RWPE1 (cell line): ENCODE data around the gene CELA1.

Source experiments
- CTCF ChIA-PET: fragments of 350-600 bp; sonication (Branson Sonifier 250); formaldehyde crosslinking; extraction: SDS; loops from one replicate; lab custom pipeline; 2021; lab: Yijun Ruan, JAX
- POLR2A ChIA-PET: fragments of 400-600 bp; formaldehyde crosslinking; extraction: SDS; loops from one replicate; lab custom pipeline; 2020; ENCODE audit warnings: antibody characterized with exemption; ENCODE audit not compliant: low non-redundant PET; lab: Yijun Ruan, JAX
- DNase-seq: peaks from one replicate; pipeline ENCODE4 v3.0.0; 2012; ENCODE audit warnings: low spot score
- H3K27ac ChIP-seq: fragments of 450-650 bp; 2 replicates; pipeline ENCODE4 v1.5.1; 2017
- TF ChIP-seq, protein P1 (sequence below): fragments of 450-650 bp; conservative IDR thresholded peaks from 2 replicates; pipeline ENCODE4 v1.5.1; 2017; ENCODE audit warnings: low read depth, mild to moderate bottlenecking

The CELA1 gene

DNA sequence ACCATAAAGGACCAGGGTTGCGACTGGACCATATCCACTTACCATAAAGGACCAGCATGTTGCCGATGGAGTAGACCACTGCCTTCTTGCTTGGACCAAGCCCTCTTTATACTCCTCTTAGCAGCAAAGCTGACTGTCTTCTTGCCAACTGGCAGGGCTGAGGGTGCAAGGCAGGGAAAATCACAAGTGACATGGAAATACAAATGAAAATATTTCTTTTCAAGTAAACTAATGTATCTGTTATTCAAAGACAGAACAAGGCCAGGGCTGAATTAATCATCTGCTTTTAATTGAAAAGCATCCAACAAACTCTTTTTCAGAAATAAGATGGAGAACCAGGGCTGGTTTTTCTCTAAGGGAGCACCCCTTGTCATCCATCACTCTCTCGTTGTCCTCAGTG is at the start of gene CELA1:
TSS of gene CELA1 (minus strand) at position 99 of the 400 bp plus-strand sequence. CDS start at position 58, 41 bp downstream.
- no peak for DNase-seq
- ChIA-PET POLR2A (no interaction called here), CTCF (no interaction called here)
- no peak within 1 kb of the TSS for H3K27ac ChIP-seq
- TF ChIP-seq, protein P1, sequence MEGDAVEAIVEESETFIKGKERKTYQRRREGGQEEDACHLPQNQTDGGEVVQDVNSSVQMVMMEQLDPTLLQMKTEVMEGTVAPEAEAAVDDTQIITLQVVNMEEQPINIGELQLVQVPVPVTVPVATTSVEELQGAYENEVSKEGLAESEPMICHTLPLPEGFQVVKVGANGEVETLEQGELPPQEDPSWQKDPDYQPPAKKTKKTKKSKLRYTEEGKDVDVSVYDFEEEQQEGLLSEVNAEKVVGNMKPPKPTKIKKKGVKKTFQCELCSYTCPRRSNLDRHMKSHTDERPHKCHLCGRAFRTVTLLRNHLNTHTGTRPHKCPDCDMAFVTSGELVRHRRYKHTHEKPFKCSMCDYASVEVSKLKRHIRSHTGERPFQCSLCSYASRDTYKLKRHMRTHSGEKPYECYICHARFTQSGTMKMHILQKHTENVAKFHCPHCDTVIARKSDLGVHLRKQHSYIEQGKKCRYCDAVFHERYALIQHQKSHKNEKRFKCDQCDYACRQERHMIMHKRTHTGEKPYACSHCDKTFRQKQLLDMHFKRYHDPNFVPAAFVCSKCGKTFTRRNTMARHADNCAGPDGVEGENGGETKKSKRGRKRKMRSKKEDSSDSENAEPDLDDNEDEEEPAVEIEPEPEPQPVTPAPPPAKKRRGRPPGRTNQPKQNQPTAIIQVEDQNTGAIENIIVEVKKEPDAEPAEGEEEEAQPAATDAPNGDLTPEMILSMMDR = no peak

DNA sequence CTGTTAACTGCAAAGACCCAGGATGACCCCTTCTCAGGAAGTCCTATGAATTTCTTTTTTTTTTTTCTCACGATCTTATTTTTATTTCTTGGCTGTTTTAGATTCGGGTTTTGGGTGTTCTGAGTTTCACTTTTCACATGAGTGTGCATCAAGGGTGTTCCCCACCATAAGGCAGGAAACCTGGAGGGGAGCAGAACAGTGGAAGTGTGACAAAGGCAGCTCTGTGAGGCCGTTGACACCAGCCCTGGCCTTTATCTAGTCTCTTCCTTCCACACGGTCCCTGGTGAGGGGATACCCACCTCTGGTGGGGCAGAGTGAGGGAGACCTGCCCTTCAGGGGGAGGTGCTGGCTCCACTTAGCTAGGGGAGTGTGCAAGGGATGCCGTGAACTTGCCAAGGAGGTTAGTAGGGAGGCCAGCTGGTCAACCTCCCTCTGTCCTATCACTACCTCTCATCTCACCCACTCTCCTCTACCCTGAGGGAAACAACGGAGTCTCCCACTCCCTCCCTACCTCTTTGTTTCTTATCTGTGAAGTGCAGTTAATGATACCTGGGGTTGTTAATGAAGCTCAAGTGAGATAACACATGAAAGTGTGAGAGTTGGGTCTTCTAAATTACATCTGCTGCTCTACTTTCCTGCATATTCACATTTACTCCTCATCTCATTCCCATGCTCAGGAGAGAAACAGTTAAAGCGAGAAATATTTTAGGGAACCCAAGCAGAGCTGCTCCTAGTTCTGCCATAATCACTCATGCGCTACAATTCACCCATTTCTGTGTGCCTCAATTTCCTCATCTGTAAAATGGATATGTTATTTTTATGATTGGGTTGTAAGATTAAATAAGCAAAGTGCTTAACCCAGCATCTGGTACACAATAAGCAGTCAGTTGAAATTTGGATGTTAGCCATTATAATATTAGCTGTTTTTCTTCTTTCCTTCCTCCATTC is 49.1 kb upstream of the CELA1 start:
- TF ChIP-seq, protein P1 = no peak
- H3K27ac ChIP-seq = no peak overlapping the region
- POLR2A ChIA-PET = no interaction called here
- DNase-seq = no peak
- CTCF ChIA-PET = interaction anchor here (1.0 kb wide), 1 partner anchor 11 kb away, joined by 3 read pairs; no protein-coding TSS in a partner anchor

DNA sequence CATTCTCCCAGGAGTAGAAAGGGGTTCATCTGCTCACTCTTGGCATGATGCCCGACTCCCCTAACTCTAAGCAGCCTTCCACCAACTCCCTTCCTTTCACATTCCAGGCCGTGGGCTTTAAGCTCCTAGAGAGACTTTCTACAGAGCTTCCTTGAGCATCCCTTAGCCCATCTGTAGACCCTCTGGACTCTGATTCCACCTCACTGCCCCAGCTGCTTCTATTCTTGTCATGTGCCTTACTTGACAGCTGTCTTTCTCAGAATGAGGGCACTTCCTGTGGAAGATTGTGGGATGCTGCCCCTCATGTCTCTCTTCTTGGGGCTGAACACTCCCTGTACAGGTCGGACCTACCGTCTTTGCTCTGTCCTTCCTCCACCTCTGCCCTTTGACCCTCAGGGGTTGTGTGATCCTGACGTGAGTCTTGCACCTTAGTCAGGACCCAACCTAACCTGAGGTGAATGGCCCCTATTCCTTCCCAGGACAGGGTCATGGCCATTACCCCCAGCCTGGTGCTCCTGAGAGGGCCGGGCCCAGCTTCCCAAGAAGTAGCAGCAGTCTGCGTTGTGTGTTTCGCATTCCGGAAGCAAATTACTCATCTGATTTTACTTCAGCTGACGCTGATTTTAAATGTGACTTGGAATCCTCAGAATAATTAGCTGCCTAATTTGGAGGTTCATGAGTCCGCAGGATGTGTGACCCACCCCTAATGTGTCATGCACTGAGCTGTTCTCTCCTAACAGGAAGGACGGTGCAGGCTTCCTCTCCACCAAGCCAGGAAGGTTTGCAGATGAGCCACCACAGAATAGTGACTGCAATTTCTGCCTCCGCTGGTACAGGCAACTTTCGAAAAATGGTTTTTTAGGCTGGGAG is 47.4 kb upstream of the CELA1 start:
- CTCF ChIA-PET = interaction anchor here (0.5 to 1.0 kb wide), 4 partner anchors 12 to 559 kb away, joined by 3 read pairs; partner anchors contain the start of gene DAZAP2

DNA sequence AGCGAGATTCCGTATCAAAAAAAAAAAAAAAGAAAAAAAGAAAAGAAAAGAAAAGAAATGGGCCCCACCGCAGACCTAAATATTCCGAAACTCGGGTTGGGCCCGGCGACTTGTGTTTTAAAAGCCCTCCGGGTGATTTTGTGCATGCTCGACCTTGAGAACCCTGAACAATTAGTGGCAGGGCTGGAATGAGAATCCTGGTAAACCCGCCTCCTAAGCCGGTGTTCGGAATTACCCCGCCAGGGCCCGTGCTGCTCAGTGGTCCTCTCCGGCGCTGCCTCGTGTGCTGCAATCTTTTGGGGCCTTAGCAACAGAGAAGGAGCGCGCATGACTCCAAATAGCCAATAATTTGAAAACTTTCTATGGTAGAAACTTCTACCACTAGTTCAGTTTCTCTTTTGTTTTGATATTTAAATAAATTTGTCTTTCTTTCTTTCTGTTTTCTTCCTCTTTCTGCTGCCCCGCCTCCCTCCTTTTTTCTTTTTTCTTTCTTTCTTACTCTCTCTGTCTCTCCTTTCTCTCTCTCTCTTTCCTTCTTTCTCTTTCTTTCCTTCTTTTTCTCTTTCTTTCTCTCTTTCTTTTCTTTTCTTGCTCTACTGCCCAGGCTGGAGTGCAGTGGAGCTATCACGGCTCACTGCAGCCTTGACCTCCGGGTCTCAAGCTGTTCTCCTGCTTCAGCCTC is 46.2 kb upstream of the CELA1 start:
- CTCF ChIA-PET = no interaction called here
- TF ChIP-seq, protein P1 = no peak
- DNase-seq = no peak
- POLR2A ChIA-PET = no interaction called here
- H3K27ac ChIP-seq = no peak overlapping the region

More for the DNA sequence above, 47.4 kb upstream of the CELA1 start:
- H3K27ac ChIP-seq = peak overlapping the region; percentile 82
- TF ChIP-seq, protein P1 = no peak
- DNase-seq = peak; percentile 79
- POLR2A ChIA-PET = no interaction called here

DNA sequence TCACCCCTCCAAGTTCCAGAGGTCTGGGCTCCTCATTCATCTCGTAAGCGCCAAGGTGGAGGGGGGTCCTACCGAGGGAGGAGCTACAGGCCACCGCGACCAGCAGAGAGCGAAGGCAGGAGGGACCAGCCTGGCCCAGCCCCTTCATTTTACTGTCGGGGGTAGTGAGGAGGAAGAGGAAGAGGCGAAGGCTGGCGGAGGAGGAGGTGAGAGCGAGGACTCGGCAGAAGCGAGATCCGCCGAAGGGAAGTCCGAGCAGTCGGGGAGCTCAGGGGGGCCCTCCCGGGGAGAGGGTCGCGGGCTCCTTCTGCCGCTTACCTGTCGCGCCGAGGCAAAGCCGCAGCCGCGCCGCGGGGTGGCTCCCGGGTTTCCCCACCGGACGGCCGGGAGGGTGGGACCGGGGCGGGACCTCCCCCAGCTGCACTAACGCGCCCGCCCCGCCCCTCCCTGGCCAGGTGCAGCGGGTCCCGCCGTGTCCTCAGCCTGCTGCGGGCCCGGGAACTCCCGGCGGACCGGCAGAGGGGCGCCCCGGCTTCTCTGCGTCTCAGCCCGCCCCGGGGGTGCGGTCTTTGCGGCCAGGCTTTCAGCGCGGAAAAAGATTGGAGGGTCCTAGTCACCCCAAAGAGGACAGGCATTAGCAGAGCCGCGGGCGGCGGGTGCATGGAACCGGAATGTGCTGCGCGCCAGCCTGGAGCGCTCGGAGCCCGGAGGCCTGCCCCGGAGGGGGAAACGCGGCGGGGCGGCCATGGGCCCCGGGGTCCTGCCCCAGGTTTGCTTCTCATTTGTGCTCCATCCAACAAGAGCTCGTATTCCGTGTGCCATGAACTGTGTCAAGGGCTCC is 45.0 kb upstream of the CELA1 start, which contains the start of gene GALNT6:
TSS of gene GALNT6 (minus strand) at position 124 of the 841 bp plus-strand sequence. CDS start 11,625 bp downstream, outside the sequence.
- DNase-seq = peak; percentile 64
- ChIA-PET CTCF (no interaction called here), POLR2A (no interaction called here)
- H3K27ac ChIP-seq = peak within 1 kb of the TSS; percentile 36
- TF ChIP-seq, protein P1 = no peak
